Liver (tissue), 9 donors: Measurements from ENCODE around the gene FRS2. TPM values are rescaled to one million over a fixed set of nuclear protein-coding genes. Genes with fewer than 3 reads are reported as not detected.

Experiments used
- DNase-seq: peaks from one replicate; pipeline ENCODE4 v3.0.0-alpha.2; 2017; ENCODE audit warnings: low spot score
- H3K27ac ChIP-seq, 2 donors: one replicate each; pipeline ENCODE4 v1.7.0; 2013; ENCODE audit warnings: inconsistent platforms in 2 of 2, low read length in 2 of 2, control low read depth in 1 of 2, low read depth in 1 of 2, mild to moderate bottlenecking in 1 of 2
- H3K27me3 ChIP-seq, 4 donors: one replicate each; pipeline versions ENCODE4 v1.6.1 to v1.7.0; 2013; ENCODE audit warnings: low read length in 3 of 4, inconsistent platforms in 1 of 4, mild to moderate bottlenecking in 1 of 4, moderate library complexity in 1 of 4; ENCODE audit not compliant: control insufficient read depth in 4 of 4, insufficient read depth in 4 of 4
- H3K36me3 ChIP-seq, 4 donors: one replicate each; pipeline versions ENCODE4 v1.6.1 to v1.7.0; 2013; ENCODE audit warnings: low read length in 3 of 4, mild to moderate bottlenecking in 3 of 4, low read depth in 1 of 4, moderate library complexity in 1 of 4; ENCODE audit not compliant: control insufficient read depth in 4 of 4, insufficient read depth in 3 of 4
- H3K4me1 ChIP-seq, 4 donors: one replicate each; pipeline versions ENCODE4 v1.6.1 to v1.7.0; 2013; ENCODE audit warnings: low read length in 3 of 4, mild to moderate bottlenecking in 3 of 4, moderate library complexity in 1 of 4; ENCODE audit not compliant: control insufficient read depth in 4 of 4, insufficient read depth in 4 of 4
- H3K4me3 ChIP-seq, 3 donors: one replicate each; pipeline versions ENCODE4 v1.6.1 to v1.7.0; 2013; ENCODE audit warnings: low read length in 3 of 3, control low read depth in 1 of 3, low read depth in 1 of 3, mild to moderate bottlenecking in 1 of 3
- H3K9ac ChIP-seq, 2 donors: one replicate each; pipeline ENCODE4 v1.7.0; 2013; ENCODE audit warnings: low read length in 2 of 2, mild to moderate bottlenecking in 2 of 2, moderate library complexity in 2 of 2, control low read depth in 1 of 2, low read depth in 1 of 2
- H3K9me3 ChIP-seq, 4 donors: one replicate each; pipeline versions ENCODE4 v1.6.1 to v1.7.0; 2013; ENCODE audit warnings: low read length in 3 of 4; ENCODE audit not compliant: control insufficient read depth in 4 of 4
- FOXA1 ChIP-seq: IDR thresholded peaks from 2 replicates; pipeline ENCODE4 v1.6.1; 2016; ENCODE audit warnings: antibody characterized with exemption
- FOXA2 ChIP-seq: IDR thresholded peaks from 2 replicates; pipeline ENCODE4 v1.6.1; 2016; ENCODE audit warnings: antibody characterized with exemption
- GABPA ChIP-seq, 2 donors: IDR thresholded peaks in 1 of 2; conservative IDR thresholded peaks in 1 of 2; 2 replicates each; pipeline ENCODE4 v1.6.1; 2016; ENCODE audit warnings: antibody characterized with exemption in 2 of 2, mild to moderate bottlenecking in 1 of 2, moderate library complexity in 1 of 2
- HNF4A ChIP-seq, 2 donors: conservative IDR thresholded peaks; 2 replicates each; pipeline ENCODE4 v1.6.1; 2016; ENCODE audit warnings: antibody characterized with exemption in 2 of 2, mild to moderate bottlenecking in 2 of 2
- HNF4G ChIP-seq: IDR thresholded peaks from 2 replicates; pipeline ENCODE4 v1.6.1; 2016; ENCODE audit warnings: antibody characterized with exemption
- JUND ChIP-seq, 2 donors: IDR thresholded peaks; 2 replicates each; pipeline ENCODE4 v1.6.1; 2016; ENCODE audit warnings: antibody characterized with exemption in 2 of 2
- NR2F2 ChIP-seq: IDR thresholded peaks from 2 replicates; pipeline ENCODE4 v1.6.1; 2016; ENCODE audit warnings: antibody characterized with exemption
- RAD21 ChIP-seq, 2 donors: IDR thresholded peaks; 2 replicates each; pipeline ENCODE4 v1.6.1; 2016; ENCODE audit warnings: antibody characterized with exemption in 2 of 2, mild to moderate bottlenecking in 2 of 2
- RXRA ChIP-seq, 2 donors: IDR thresholded peaks; 2 replicates each; pipeline ENCODE4 v1.6.1; 2017 to 2018; ENCODE audit warnings: antibody characterized with exemption in 2 of 2, mild to moderate bottlenecking in 1 of 2
- SP1 ChIP-seq: IDR thresholded peaks from 2 replicates; pipeline ENCODE4 v1.6.1; 2018; ENCODE audit warnings: antibody characterized with exemption, mild to moderate bottlenecking
- TAF1 ChIP-seq: conservative IDR thresholded peaks from 2 replicates; pipeline ENCODE4 v1.6.1; 2016; ENCODE audit warnings: antibody characterized with exemption, mild to moderate bottlenecking
- YY1 ChIP-seq: IDR thresholded peaks from 2 replicates; pipeline ENCODE4 v1.6.1; 2016; ENCODE audit warnings: antibody characterized with exemption, mild to moderate bottlenecking
- WGBS: extraction: QIAGEN DNeasy Blood & Tissue Kit; methylation state at CpG from one replicate; pipeline ENCODE4 v1.1.7; 2013; 5-methylcytosine and 5-hydroxymethylcytosine counted together
- polyA plus RNA-seq, 2 donors: library from polyadenylated mRNA; stranded (reverse) in 1 of 2; unstranded in 1 of 2; fragments of 200-250 nt in 1 of 2; fragments of >200 nt in 1 of 2; fragmentation: Nextera tagmentation in 1 of 2; extraction: Ambion mirVana in 1 of 2; gene quantifications; one replicate each; pipeline versions ENCODE4 v1.2.1 to v1.2.3, GENCODE V29; 2013 to 2015
- total RNA-seq, 2 donors: library from RNA; depleted of rRNA; stranded (reverse); fragments of >200 nt; gene quantifications; one replicate each; pipeline ENCODE4 v1.2.3, GENCODE V29; 2014
- TF ChIP-seq, protein P1 (sequence below): IDR thresholded peaks from 2 replicates; pipeline ENCODE4 v1.6.1; 2016; ENCODE audit warnings: antibody characterized with exemption
- TF ChIP-seq, protein P2 (sequence below): IDR thresholded peaks from 2 replicates; pipeline ENCODE4 v1.6.1; 2016; ENCODE audit warnings: antibody characterized with exemption
- TF ChIP-seq, protein P3 (sequence below): IDR thresholded peaks from 2 replicates; pipeline ENCODE4 v1.6.1; 2016; ENCODE audit warnings: antibody characterized with exemption
- TF ChIP-seq, protein P4 (sequence below): fragments of 150-350 bp; IDR thresholded peaks from 2 replicates; pipeline ENCODE4 v1.5.1; 2017; ENCODE audit warnings: improper control_type of control experiment, low read depth, low read length; ENCODE audit not compliant: missing input control
- TF ChIP-seq, protein P5 (sequence below): IDR thresholded peaks from 2 replicates; pipeline ENCODE4 v1.6.1; 2016; ENCODE audit warnings: antibody characterized with exemption, mild to moderate bottlenecking
- donor health status: healthy.
- donor health status: healthy.
- donor health status: healthy.
- donor health status: healthy.
- donor health status: healthy.

FRS2 gene
- total and polyA plus RNA-seq, 4 donors: 7.0 to 24.0 (median 21.9) TPM

DNA sequence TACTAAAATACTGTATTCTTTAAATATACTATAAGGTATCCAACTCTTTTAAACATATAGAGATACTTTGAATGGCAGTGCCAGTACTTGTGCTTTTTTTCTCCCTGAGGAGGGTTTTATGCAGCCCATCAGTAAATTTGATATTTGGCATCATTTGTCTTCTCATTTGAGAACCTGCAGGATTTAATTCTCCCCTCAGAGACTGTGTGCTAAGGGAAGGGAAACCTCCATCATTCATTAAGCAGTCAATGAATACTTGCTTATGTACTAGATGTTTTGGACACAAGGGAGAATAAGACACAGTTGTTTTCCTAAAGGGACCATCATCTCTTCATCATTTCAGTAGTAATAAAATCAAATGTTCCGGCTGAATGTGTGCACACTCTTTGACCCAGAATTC lies 40.8 kb downstream of the FRS2 start (continued):
- no peak for TF ChIP-seq GABPA (IDR thresholded peaks at IDR 0.05 in 1 of 2, conservative IDR thresholded peaks at IDR 0.05 in 1 of 2)
- no peak for TF ChIP-seq NR2F2
- TF ChIP-seq, protein P1, sequence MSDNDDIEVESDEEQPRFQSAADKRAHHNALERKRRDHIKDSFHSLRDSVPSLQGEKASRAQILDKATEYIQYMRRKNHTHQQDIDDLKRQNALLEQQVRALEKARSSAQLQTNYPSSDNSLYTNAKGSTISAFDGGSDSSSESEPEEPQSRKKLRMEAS: no peak
- TF ChIP-seq RAD21 (IDR thresholded peaks at IDR 0.05): no peak
- TF ChIP-seq, protein P2, sequence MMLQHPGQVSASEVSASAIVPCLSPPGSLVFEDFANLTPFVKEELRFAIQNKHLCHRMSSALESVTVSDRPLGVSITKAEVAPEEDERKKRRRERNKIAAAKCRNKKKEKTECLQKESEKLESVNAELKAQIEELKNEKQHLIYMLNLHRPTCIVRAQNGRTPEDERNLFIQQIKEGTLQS: no peak
- no peak for TF ChIP-seq FOXA2
- TF ChIP-seq, protein P3, sequence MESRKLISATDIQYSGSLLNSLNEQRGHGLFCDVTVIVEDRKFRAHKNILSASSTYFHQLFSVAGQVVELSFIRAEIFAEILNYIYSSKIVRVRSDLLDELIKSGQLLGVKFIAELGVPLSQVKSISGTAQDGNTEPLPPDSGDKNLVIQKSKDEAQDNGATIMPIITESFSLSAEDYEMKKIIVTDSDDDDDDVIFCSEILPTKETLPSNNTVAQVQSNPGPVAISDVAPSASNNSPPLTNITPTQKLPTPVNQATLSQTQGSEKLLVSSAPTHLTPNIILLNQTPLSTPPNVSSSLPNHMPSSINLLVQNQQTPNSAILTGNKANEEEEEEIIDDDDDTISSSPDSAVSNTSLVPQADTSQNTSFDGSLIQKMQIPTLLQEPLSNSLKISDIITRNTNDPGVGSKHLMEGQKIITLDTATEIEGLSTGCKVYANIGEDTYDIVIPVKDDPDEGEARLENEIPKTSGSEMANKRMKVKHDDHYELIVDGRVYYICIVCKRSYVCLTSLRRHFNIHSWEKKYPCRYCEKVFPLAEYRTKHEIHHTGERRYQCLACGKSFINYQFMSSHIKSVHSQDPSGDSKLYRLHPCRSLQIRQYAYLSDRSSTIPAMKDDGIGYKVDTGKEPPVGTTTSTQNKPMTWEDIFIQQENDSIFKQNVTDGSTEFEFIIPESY: no peak
- TF ChIP-seq HNF4G: no peak
- TF ChIP-seq FOXA1: no peak

DNA sequence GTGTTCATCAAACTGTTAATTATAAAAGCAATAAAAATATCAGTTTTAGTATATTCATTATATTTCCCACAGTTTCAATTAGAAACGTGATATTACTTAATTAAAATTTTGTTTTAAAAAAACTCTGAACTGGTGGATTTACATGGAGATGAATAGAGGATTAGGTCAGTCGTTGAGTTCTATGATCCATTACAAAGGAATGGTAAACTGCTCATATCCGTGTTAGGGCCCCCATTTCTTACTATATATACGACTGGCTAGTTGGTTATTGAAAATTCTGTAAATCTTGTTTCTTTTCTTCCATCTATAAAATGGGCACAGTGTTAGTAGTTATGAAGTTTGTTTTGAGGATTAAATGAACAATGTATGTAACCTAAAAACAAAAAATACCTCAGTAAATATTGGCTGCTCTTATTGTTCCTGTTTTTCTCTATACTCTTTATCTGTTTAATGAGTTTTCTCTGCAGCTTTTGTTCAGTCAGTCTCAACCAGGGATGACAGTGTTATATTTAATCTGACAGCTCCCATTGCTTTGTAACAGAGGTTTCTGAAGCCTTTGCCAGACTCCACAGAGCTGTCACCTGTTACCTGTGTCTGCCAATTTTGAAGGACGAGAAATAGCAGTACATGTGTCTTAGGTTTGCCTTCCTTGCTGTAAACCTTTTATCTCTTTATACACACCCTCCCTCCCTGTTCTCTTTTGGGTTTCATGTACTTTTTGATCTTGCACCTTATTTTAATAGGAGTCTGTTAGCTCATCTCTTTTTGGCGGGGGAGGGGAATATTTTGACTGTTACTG lies 41.5 kb downstream of the FRS2 start:
- 91% methylated on average over 6 of the region's 6 CpGs for WGBS
- no peak overlapping the region for H3K9ac ChIP-seq

DNA sequence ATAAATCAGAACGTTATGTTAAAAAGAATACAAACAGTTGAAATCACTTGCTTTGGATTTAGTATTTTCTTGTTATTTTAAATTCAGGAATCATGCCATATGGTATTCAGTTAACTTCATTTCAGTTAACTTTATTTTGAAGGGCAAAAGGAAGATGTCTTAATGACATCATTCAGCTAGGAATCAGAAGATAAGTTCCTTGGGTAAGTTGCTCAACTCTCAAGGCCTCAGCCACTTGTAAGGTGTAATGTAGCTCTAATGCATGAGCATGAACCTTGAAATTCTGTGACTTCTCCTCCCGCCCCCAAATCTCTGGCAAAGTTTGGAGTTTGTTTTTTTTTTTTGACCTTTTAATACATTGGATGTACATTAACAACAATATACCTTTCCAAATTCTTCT lies 42.6 kb downstream of the FRS2 start:
- no peaks in the 10 kb centered on the region for H3K36me3 ChIP-seq
- no peaks in the 10 kb centered on the region for H3K27me3 ChIP-seq
- no peaks in the 10 kb centered on the region for H3K9me3 ChIP-seq
- H3K9ac ChIP-seq: no peak overlapping the region
- WGBS: 87% methylated on average over 2 of the region's 2 CpGs
- H3K4me1 ChIP-seq: peaks cover 0 to 21% (median 13%) of the 10 kb centered on the region in 4 donors
- H3K27ac ChIP-seq: no peak overlapping the region
- DNase-seq: no peak
- H3K4me3 ChIP-seq: no peak overlapping the region
- TF ChIP-seq YY1 (no peak), SP1 (no peak), JUND (IDR thresholded peaks at IDR 0.05) (no peak), HNF4G (no peak), FOXA1 (no peak), FOXA2 (no peak), GABPA (IDR thresholded peaks at IDR 0.05 in 1 of 2, conservative IDR thresholded peaks at IDR 0.05 in 1 of 2) (no peak), NR2F2 (no peak)
- TF ChIP-seq, protein P2: no peak
- TF ChIP-seq, protein P4, sequence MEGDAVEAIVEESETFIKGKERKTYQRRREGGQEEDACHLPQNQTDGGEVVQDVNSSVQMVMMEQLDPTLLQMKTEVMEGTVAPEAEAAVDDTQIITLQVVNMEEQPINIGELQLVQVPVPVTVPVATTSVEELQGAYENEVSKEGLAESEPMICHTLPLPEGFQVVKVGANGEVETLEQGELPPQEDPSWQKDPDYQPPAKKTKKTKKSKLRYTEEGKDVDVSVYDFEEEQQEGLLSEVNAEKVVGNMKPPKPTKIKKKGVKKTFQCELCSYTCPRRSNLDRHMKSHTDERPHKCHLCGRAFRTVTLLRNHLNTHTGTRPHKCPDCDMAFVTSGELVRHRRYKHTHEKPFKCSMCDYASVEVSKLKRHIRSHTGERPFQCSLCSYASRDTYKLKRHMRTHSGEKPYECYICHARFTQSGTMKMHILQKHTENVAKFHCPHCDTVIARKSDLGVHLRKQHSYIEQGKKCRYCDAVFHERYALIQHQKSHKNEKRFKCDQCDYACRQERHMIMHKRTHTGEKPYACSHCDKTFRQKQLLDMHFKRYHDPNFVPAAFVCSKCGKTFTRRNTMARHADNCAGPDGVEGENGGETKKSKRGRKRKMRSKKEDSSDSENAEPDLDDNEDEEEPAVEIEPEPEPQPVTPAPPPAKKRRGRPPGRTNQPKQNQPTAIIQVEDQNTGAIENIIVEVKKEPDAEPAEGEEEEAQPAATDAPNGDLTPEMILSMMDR: no peak
- TF ChIP-seq, protein P1: no peak
- TF ChIP-seq, protein P5, sequence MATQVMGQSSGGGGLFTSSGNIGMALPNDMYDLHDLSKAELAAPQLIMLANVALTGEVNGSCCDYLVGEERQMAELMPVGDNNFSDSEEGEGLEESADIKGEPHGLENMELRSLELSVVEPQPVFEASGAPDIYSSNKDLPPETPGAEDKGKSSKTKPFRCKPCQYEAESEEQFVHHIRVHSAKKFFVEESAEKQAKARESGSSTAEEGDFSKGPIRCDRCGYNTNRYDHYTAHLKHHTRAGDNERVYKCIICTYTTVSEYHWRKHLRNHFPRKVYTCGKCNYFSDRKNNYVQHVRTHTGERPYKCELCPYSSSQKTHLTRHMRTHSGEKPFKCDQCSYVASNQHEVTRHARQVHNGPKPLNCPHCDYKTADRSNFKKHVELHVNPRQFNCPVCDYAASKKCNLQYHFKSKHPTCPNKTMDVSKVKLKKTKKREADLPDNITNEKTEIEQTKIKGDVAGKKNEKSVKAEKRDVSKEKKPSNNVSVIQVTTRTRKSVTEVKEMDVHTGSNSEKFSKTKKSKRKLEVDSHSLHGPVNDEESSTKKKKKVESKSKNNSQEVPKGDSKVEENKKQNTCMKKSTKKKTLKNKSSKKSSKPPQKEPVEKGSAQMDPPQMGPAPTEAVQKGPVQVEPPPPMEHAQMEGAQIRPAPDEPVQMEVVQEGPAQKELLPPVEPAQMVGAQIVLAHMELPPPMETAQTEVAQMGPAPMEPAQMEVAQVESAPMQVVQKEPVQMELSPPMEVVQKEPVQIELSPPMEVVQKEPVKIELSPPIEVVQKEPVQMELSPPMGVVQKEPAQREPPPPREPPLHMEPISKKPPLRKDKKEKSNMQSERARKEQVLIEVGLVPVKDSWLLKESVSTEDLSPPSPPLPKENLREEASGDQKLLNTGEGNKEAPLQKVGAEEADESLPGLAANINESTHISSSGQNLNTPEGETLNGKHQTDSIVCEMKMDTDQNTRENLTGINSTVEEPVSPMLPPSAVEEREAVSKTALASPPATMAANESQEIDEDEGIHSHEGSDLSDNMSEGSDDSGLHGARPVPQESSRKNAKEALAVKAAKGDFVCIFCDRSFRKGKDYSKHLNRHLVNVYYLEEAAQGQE: no peak

More for the DNA sequence above, 41.5 kb downstream of the FRS2 start:
- H3K27me3 ChIP-seq: no peaks in the 10 kb centered on the region
- H3K4me3 ChIP-seq: no peak overlapping the region
- TF ChIP-seq FOXA2 (no peak), GABPA (IDR thresholded peaks at IDR 0.05 in 1 of 2, conservative IDR thresholded peaks at IDR 0.05 in 1 of 2) (no peak), FOXA1 (no peak), HNF4G (no peak), YY1 (no peak), HNF4A (conservative IDR thresholded peaks at IDR 0.05) (no peak), RAD21 (IDR thresholded peaks at IDR 0.05) (no peak), TAF1 (no peak), RXRA (IDR thresholded peaks at IDR 0.05) (no peak), NR2F2 (no peak)
- TF ChIP-seq, protein P3: no peak
- no peaks in the 10 kb centered on the region for H3K36me3 ChIP-seq
- H3K4me1 ChIP-seq: peaks cover 0 to 21% (median 13%) of the 10 kb centered on the region in 4 donors
- DNase-seq: no peak
- H3K27ac ChIP-seq: no peak overlapping the region
- no peaks in the 10 kb centered on the region for H3K9me3 ChIP-seq
